Measurements from ENCODE around the gene IQCB1. TPM values are rescaled to one million over a fixed set of nuclear protein-coding genes. Genes with fewer than 3 reads are reported as not detected.
"Not testable (repeated sequence)": the region's sequence is repeated elsewhere in the genome, so short reads cannot be mapped to it uniquely, and the experiment has no call there.

Gene IQCB1
- 10 to 100 TPM; 16.9 to 27.5 (median 19.9) TPM for total RNA-seq

- TF ChIP-seq CTCF (IDR thresholded peaks at IDR 0.05): no peak
- peak; percentile 79 for DNase-seq (ENCODE audit: low spot score)
- peak; percentile 100 for ATAC-seq (ENCODE audit: low FRiP score)
Measured at GRCh38 chr3:121834671-121835464, at the start of gene IQCB1, which contains the start of gene EAF2. IQCB1 (minus strand) TSS chr3:121835060; CDS start chr3:121828960, 6,100 bp downstream. EAF2 (plus strand) TSS chr3:121835209; CDS start chr3:121835286, 77 bp downstream.

DNA sequence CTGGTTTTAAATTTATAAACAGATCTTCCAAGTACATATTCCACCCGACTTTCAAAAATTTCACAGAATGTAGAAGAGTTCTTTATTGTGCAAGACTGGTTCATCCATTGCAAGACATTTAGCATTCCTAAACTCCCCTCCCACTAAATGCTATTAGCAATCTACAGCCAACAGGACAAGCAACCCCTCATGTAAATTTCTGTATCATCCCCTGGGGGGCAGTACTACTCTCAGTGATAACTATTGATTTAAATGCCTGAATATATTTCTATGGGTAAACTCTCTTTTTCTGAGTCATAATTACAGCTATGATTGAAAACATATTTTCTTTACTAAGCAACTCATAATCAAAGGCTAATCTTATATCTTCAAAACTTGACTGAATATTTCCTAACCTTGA, 48.6 kb upstream of the IQCB1 start:
- no peak for TF ChIP-seq CTCF (IDR thresholded peaks at IDR 0.05)
- no peak for ATAC-seq (ENCODE audit: low FRiP score)
- DNase-seq (ENCODE audit: low spot score): no peak

DNA sequence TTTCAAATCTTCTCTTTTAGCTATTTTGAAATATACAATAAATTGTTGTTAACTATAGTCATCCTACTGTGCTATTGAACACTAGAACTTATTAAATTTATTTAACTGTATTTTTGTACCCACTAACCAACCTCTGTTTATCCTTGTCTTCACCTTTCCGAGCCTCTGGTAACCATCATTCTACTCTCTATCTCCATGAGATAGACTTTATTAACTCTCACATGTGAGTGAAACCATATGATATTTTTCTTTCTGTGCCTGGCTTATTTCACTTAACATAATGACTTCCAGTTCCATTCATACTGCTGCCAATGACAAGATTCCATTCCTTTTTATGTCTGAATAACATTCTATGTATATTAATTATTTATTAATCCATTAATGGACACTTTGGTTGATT, 43.6 kb upstream of the IQCB1 start:
- no peak for TF ChIP-seq CTCF (IDR thresholded peaks at IDR 0.05)
- DNase-seq (ENCODE audit: low spot score): no peak
- no peak for ATAC-seq (ENCODE audit: low FRiP score)

GRCh38 chr3:121871430-121871829, 36.6 kb upstream of the IQCB1 start:
- DNase-seq (ENCODE audit: low spot score): no peak
- no peak for ATAC-seq (ENCODE audit: low FRiP score)
- no peak for TF ChIP-seq CTCF (IDR thresholded peaks at IDR 0.05)

GRCh38 chr3:121870717-121871116, 35.9 kb upstream of the IQCB1 start:
- no peak for TF ChIP-seq CTCF (IDR thresholded peaks at IDR 0.05)
- no peak for DNase-seq (ENCODE audit: low spot score)
- no peak for ATAC-seq (ENCODE audit: low FRiP score)

DNA sequence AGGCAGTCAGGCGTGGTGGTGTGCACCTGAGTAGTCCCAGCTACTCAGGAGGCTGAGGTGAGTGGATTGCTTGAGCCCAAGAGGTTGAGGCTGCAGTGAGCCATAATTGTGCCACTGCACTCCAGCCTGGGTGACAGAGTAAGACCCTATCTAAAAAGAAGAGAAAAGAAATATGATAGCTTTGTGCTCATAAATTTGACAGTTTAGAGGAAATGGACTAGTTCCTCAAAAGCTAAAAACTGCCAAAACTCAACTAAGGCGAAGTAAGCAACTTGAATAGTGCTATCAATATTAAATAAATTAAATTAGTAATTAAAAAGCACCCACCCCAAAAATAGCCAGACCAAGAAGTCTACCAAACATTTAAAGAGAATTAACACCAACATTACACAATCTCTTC, 34.9 kb upstream of the IQCB1 start:
- ATAC-seq (ENCODE audit: low FRiP score) (no peak), DNase-seq (ENCODE audit: low spot score) (no peak)
- no peak for TF ChIP-seq CTCF (IDR thresholded peaks at IDR 0.05)

- ATAC-seq (ENCODE audit: low FRiP score) (no peak), DNase-seq (ENCODE audit: low spot score) (no peak)
- TF ChIP-seq CTCF (IDR thresholded peaks at IDR 0.05): no peak
Measured at GRCh38 chr3:121863801-121864200, 28.9 kb upstream of the IQCB1 start.

DNA sequence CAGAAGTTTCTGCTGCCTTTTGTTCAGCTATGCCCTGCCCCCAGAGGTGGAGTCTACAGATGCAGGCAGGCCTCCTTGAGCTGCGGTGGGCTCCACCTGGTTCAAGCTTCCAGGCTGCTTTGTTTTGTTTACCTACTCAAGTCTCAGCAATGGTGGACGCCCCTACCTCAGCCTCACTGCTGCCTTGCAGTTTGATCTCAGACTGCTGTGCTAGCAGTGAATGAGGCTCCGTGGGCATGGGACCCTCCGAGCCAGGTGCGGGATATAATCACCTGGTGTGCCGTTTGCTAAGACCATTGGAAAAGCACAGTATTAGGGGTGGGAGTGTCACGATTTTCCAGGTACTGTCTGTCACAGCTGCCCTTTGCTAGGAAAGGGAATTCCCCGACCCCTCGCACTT, 28.4 kb upstream of the IQCB1 start:
- DNase-seq (ENCODE audit: low spot score); ATAC-seq (ENCODE audit: low FRiP score): not testable (repeated sequence)

DNA sequence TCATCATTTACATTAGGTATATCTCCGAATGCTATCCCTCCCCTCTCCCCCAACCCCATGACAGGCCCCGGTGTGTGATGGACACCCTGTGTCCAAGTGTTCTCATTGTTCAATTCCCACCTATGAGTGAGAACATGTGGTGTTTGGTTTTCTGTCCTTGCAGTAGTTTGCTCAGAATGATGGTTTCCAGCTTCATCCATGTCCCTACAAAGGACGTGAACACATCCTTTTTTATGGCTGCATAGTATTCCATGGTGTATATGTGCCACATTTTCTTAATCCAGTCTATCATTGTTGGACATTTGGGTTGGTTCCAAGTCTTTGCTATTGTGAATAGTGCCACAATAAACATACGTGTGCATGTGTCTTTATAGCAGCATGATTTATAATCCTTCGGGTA, 22.9 kb upstream of the IQCB1 start:
- not testable (repeated sequence) for ATAC-seq (ENCODE audit: low FRiP score); DNase-seq (ENCODE audit: low spot score)
